ENCODE data around the gene ZNF862.

ZNF862 gene

GRCh38 chr7:149817836-149818535 is 20.2 kb upstream of the ZNF862 start:
- no peak for TF ChIP-seq CTCF (IDR thresholded peaks at IDR 0.05; ENCODE audit: low read depth, low read length)
- DNase-seq (ENCODE audit: low read depth, low spot score), result no peak
- H3K4me3 ChIP-seq (ENCODE audit: low read depth, low read length), result no peak overlapping the region
- in situ Hi-C loops (cut with HindIII; ENCODE audit: low sequenced_read_pairs), result no loop called here

- no peak for TF ChIP-seq CTCF (IDR thresholded peaks at IDR 0.05; ENCODE audit: low read depth, low read length)
- in situ Hi-C loops (cut with HindIII; ENCODE audit: low sequenced_read_pairs), result no loop called here
- H3K4me3 ChIP-seq (ENCODE audit: low read depth, low read length), result no peak overlapping the region
- DNase-seq (ENCODE audit: low read depth, low spot score), result no peak
These were observed 19.7 kb upstream of the ZNF862 start for GRCh38 chr7:149818536-149818840.

GRCh38 chr7:149819141-149819960 is 18.8 kb upstream of the ZNF862 start:
- in situ Hi-C loops (cut with HindIII; ENCODE audit: low sequenced_read_pairs), result no loop called here
- TF ChIP-seq CTCF (IDR thresholded peaks at IDR 0.05; ENCODE audit: low read depth, low read length), result no peak
- no peak overlapping the region for H3K4me3 ChIP-seq (ENCODE audit: low read depth, low read length)
- no peak for DNase-seq (ENCODE audit: low read depth, low spot score)

GRCh38 chr7:149819961-149820340 is 18.2 kb upstream of the ZNF862 start:
- TF ChIP-seq CTCF (IDR thresholded peaks at IDR 0.05; ENCODE audit: low read depth, low read length), result no peak
- in situ Hi-C loops (cut with HindIII; ENCODE audit: low sequenced_read_pairs), result no loop called here
- DNase-seq (ENCODE audit: low read depth, low spot score), result no peak
- H3K4me3 ChIP-seq (ENCODE audit: low read depth, low read length), result no peak overlapping the region

GRCh38 chr7:149820622-149821190 is 17.5 kb upstream of the ZNF862 start:
- in situ Hi-C loops (cut with HindIII; ENCODE audit: low sequenced_read_pairs), result no loop called here
- TF ChIP-seq CTCF (IDR thresholded peaks at IDR 0.05; ENCODE audit: low read depth, low read length), result no peak
- no peak overlapping the region for H3K4me3 ChIP-seq (ENCODE audit: low read depth, low read length)

GRCh38 chr7:149821191-149822148 is 16.7 kb upstream of the ZNF862 start:
- in situ Hi-C loops (cut with HindIII; ENCODE audit: low sequenced_read_pairs), result no loop called here
- no peak for DNase-seq (ENCODE audit: low read depth, low spot score)
- H3K4me3 ChIP-seq (ENCODE audit: low read depth, low read length), result no peak overlapping the region
- TF ChIP-seq CTCF (IDR thresholded peaks at IDR 0.05; ENCODE audit: low read depth, low read length), result no peak

More at GRCh38 chr7:149820622-149821190, 17.5 kb upstream of the ZNF862 start:
- DNase-seq (ENCODE audit: low read depth, low spot score), result no peak

All from astrocyte of the spinal cord (primary cell).